Middle frontal gyrus (tissue), 1 donor: Measurements from ENCODE around the gene FLT4.

Source experiments
- DNase-seq: peaks from one replicate; pipeline ENCODE4 v3.0.0-alpha.2; 2015; ENCODE audit warnings: low spot score; ENCODE audit errors: extremely low spot score

FLT4 gene

GRCh38 chr5:180608572-180609310 is 40.7 kb downstream of the FLT4 start:
- DNase-seq, result no peak

DNA sequence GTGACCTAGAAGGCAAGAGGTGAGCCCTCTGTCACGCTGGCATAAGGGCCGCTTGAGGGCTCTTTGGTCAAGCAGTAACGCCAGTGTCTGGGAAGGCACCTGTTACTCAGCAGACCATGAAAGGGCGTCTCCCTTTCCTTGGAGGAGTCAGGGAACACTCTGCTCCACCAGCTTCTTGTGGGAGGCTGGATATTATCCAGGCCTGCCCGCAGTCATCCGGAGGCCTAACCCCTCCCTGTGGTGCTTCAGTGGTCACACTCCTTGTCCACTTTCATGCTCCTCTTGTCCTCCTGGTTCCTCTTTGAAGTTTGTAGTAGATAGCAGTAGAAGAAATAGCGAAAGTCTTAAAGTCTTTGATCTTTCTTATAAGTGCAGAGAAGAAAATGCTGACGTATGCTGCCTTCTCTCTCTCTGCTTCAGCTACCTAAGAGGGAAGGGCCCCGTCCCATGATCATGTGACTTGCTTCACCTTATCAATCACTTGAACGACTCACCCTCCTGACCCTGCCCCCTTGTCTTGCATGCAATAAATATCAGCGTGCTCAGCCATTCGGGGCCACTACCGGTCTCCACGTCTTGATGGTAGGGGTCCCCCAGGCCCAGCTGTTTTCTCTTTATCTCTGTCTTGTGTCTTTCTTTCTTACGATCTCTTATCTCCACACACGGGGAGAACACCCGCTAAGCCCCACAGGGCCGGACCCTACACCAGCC is 41.4 kb downstream of the FLT4 start:
- DNase-seq, result no peak

DNA sequence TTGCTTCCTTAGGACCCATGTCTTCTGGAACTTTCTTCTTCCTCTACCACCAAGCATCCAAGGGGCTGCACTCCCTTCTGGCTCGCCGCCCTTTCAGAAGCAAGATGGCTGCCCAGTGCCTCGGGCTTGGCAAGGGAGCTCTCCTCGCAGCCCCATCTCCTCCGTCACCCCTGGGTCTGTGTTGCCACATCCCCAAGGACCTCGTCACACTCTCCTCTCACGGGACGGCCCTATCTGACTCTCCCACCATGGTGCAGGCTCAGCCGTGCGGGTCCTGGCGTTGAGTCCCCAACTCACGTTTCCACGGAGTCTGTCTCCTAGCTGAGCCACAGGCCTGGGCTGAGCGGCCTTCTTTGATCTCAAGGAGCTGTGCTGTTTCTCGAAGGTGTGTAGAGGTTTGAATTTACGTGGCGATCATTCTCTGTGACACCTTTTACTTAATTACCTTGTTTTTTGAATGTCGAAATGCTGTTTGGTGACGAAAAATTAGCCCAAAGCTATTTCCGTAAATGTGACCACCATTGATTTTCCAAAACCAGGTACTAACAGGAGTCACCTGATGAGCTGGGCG is 43.1 kb downstream of the FLT4 start:
- no peak for DNase-seq

DNA sequence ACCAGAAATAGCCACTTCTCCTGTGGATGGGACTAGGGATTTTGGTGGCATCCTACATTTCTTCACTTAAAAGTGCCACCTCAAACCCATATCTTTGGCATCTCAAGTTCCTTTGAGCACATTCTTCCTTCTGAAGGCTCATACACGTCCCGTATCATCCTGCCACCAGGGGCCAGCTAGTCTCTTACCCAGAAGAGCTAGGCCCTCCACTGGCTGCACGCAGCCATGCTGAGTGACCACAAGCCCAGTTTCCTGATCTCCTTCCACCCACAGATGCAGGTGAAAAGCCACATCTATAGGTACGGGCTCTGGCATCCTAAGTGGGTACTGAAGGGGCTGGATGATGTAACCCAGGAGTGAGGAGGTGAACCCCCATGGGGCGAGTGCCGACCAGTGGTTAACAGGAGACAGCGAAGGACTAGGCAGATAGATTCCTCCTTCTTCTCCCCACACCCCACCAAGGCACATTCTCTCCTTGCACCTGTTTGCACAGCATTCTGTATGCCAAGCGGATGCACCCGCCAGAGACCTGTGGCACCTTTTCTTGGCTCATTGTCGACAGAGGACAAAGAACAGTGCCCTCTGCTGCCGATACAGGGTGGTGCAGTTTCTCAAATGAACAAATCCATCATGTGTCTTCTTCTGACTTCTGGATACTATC is 43.7 kb downstream of the FLT4 start:
- DNase-seq, result no peak

GRCh38 chr5:180604271-180604670 is 45.1 kb downstream of the FLT4 start:
- no peak for DNase-seq

- no peak for DNase-seq
These were observed 46.3 kb downstream of the FLT4 start for GRCh38 chr5:180603076-180603594.

- no peak for DNase-seq
These were observed 46.8 kb downstream of the FLT4 start for GRCh38 chr5:180602481-180603075.

DNA sequence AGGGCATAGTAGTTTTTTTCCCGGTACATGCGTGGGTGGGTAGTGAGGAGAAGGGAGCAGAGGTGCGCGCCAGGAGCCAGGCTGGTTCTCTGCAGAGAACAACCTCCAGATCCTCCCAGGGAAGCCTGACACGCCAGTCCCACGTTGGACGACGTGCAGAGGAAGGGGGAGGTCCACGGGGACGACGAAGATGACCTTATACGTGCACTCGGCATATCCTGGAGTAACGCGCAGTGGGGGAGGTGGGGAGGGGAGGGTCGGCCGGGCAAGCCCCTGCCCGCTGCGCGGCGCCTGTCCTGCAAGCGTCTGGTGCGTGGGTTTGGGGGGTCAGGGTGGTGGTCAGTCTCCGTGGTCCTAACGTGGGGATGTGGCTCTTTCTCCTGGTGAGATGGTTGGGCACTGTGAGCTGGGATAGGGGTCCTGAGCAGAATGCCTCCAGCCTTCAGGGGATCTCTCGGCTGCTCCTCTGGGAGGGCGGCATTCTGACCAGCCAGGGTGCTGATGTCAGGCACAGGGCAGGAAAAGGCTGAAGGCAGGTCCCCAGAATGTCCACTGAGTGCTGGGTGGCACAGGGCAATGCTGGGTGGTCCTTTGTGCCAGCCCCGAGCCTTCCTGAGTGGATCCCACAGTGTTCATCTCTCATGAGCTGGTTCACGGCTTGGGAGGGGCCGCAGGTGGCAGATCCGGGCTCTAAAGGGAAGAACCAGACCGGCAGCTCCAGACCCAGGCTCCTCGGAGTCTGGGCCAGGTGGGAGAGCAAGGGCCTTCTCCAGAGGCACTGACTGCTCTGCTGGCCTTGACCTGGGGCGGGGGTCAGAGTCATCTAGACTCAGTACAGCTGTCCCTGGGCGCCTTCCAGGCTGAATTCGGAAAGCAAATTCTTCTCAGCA is 47.6 kb downstream of the FLT4 start:
- DNase-seq, result no peak

DNA sequence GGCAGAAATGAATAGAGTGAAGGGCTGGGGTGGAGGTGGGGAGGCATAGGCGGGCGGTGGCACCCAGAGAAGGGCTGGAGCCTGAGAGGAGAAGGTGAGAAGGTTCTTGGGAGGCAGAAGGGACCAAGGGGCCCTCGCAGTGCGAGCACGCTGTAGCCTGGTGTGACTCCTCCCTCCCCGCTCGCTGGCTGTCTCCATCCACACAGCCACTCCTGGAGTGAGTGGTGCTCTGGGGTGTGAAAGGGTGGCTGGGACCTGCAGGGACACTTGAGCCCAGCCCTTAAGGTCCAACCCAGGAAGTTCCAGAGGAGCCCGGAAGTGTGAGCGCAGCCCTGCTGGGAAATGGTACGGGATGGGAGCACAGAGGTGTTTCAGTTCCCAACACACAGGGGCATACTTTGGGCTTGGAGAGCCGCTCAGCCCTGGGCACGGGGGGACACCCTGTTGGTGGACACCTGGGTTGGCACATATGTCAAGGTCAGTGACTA is 48.8 kb downstream of the FLT4 start:
- DNase-seq, result no peak

DNA sequence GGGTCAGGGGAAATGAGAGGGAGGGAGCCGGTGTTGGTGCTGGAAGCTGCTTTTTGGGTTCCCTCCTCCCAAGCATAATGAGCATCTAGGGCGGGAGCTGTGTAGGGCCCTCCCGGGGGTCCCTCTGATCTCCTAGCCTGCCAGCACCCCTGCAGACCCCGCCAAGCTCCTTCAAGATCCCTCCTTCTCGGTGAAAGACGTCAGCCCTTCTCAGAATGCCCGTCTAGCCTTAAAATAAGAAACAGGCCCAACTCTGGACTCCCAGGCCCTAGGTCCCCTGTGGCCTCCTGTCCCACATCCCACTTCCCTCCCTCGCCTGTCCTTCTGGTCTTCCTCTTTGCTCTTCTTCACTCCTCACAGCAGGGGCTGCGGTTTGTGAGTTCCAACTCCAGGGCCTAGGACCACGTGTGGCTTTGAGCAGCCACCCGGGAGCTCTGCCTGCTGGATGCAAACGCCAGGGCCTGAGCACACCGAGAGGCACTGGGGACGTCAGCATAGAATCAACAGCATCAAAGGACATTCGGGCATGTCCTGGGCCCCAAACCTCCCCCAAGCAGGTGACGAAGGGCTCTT is 49.3 kb downstream of the FLT4 start:
- no peak for DNase-seq

GRCh38 chr5:180599590-180599914 is 49.8 kb downstream of the FLT4 start:
- DNase-seq, result no peak

GRCh38 chr5:180598797-180599589 is 50.4 kb downstream of the FLT4 start:
- no peak for DNase-seq

DNA sequence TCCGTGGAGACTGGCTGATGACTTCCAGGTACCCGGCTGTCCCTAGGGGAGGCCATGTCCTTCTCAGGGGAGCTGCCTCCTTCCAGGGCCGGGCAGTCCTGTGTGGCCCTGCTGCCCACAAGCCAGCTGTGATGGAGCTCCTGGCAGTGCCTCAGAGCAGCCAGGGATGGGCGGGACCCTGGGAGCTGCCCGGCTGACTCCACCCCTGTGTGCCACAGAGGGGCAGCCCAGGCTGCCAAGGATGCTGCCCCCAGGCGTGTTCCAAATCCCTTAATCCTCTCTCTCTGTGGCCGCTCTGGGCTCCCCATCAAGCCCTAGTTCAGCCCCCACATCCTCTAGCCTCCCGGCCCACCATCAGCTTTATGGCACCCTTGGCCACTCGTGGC is 51.1 kb downstream of the FLT4 start:
- DNase-seq, result no peak

DNA sequence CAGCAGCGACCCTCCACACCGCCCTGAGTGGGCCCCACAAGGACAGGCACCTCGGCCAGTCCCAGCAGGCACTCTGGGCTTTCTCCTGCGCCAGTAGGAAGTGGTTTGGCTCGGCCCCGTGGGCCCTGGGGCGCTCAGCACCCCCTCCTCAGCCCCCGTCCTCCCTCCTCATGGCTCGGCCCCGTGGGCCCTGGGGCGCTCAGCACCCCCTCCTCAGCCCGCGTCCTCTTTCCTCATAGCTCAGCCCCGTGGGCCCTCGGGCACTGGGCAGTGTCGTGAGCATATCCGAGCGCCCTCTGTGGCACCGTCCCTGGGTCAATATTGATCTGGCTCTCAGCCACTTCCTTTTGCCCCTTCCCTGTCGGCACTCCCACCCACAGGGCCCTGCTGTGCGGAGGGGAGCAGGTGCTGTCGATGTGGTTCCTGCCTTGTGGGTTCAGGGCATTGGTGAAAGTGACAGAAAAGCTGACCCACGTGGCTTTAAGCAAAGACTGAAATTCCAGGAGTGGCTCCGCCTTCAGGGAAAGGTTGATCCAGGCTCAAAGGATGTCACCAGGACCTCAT is 52.6 kb downstream of the FLT4 start:
- no peak for DNase-seq

- DNase-seq, result no peak
These were observed 53.2 kb downstream of the FLT4 start for GRCh38 chr5:180596115-180596667.

- DNase-seq, result no peak
These were observed 53.9 kb downstream of the FLT4 start for GRCh38 chr5:180595381-180596114.

- no peak for DNase-seq
These were observed 54.4 kb downstream of the FLT4 start for GRCh38 chr5:180595046-180595379.
